HepG2 (cell line): ENCODE data around the gene MSL2. TPM values are rescaled to one million over a fixed set of nuclear protein-coding genes. Genes with fewer than 3 reads are reported as not detected.
A peak's percentile ranks its signal among the peaks of the same experiment; 100 is the strongest.

ENCODE experiments used
- ATF5 ChIP-seq: sonication (generic); formaldehyde crosslinking; IDR thresholded peaks from 2 replicates; pipeline ENCODE4 v1.4.0; 2020; ENCODE audit warnings: mild to moderate bottlenecking, low read depth, missing genetic modification reagents
- FOXA1 ChIP-seq, 2 experiments: fragments of 450-650 bp in 1 of 2; sonication (generic) in 1 of 2; formaldehyde crosslinking in 1 of 2; IDR thresholded peaks; 2 replicates each; pipeline versions ENCODE4 v1.4.0 to v1.6.1; 2016 to 2020; ENCODE audit warnings: missing genetic modification reagents in 1 of 2
- HIVEP1 ChIP-seq: sonication (generic); formaldehyde crosslinking; IDR thresholded peaks from 2 replicates; pipeline ENCODE4 v1.4.0; 2020; ENCODE audit warnings: mild to moderate bottlenecking, missing genetic modification reagents
- MATR3 ChIP-seq: sonication (generic); formaldehyde crosslinking; IDR thresholded peaks from 2 replicates; pipeline ENCODE4 v1.4.0; 2020; ENCODE audit warnings: missing genetic modification reagents
- MLXIP ChIP-seq: sonication (generic); formaldehyde crosslinking; IDR thresholded peaks from 2 replicates; pipeline ENCODE4 v1.9.0; 2021; ENCODE audit warnings: missing genetic modification reagents, borderline replicate concordance
- PRDM10 ChIP-seq: sonication (generic); formaldehyde crosslinking; IDR thresholded peaks from 2 replicates; pipeline ENCODE4 v1.4.0; 2020; ENCODE audit warnings: low read depth, missing genetic modification reagents
- SP1 ChIP-seq, 2 experiments: fragments of 450-650 bp in 1 of 2; sonication (generic) in 1 of 2; formaldehyde crosslinking in 1 of 2; IDR thresholded peaks; 2 replicates each; pipeline versions ENCODE4 v1.4.0 to v1.6.1; 2016 to 2020; ENCODE audit warnings: missing genetic modification reagents in 1 of 2
- ZBTB1 ChIP-seq: sonication (generic); formaldehyde crosslinking; IDR thresholded peaks from 2 replicates; pipeline ENCODE4 v1.4.0; 2020; ENCODE audit warnings: missing genetic modification reagents, borderline replicate concordance
- ZMYM2 ChIP-seq: sonication (generic); formaldehyde crosslinking; IDR thresholded peaks from 2 replicates; pipeline ENCODE4 v1.8.0; 2022; ENCODE audit warnings: mild to moderate bottlenecking, missing genetic modification reagents
- ZNF138 ChIP-seq: sonication (generic); formaldehyde crosslinking; IDR thresholded peaks from 2 replicates; pipeline ENCODE4 v1.5.0; 2020; ENCODE audit warnings: mild to moderate bottlenecking, low read depth, missing genetic modification reagents
- ZNF33A ChIP-seq: sonication (generic); formaldehyde crosslinking; IDR thresholded peaks from 2 replicates; pipeline ENCODE4 v1.5.1; 2020; ENCODE audit warnings: missing genetic modification reagents, mild to moderate bottlenecking, moderate library complexity, borderline replicate concordance
- polyA plus RNA-seq, 8 experiments: library from polyadenylated mRNA; depleted of rRNA in 3 of 8; stranded (reverse) in 7 of 8; unstranded in 1 of 8; fragments of >200 nt; fragmentation: Illumina TruSeq in 4 of 8; extraction: Trizol in 4 of 8; gene quantifications; 2 replicates each; pipeline versions ENCODE4 v1.2.1 to v1.2.3, GENCODE V29; 2011 to 2016; ENCODE audit warnings: low read depth in 4 of 8, missing spikeins in 1 of 8, mixed read lengths in 1 of 8; ENCODE audit not compliant: insufficient read depth in 1 of 8
- total RNA-seq, 5 experiments: library from RNA; depleted of rRNA; stranded (reverse); fragments of >200 nt; fragmentation: Illumina TruSeq; extraction: Trizol; gene quantifications; 2 replicates each; pipeline ENCODE4 v1.2.3, GENCODE V29; 2016; ENCODE audit warnings: low read depth in 1 of 5
- TF ChIP-seq, protein P1 (sequence below): sonication (generic); formaldehyde crosslinking; conservative IDR thresholded peaks from 2 replicates; pipeline ENCODE4 v1.8.0; 2022; ENCODE audit warnings: mild to moderate bottlenecking, moderate library complexity, missing genetic modification reagents
- TF ChIP-seq, protein P2 (sequence below): sonication (generic); formaldehyde crosslinking; IDR thresholded peaks from 2 replicates; pipeline ENCODE4 v1.4.0; 2020; ENCODE audit warnings: mild to moderate bottlenecking, missing genetic modification reagents
- TF ChIP-seq, protein P3 (sequence below): sonication (generic); formaldehyde crosslinking; IDR thresholded peaks from 2 replicates; pipeline ENCODE4 v1.5.0; 2020; ENCODE audit warnings: mild to moderate bottlenecking, missing genetic modification reagents

MSL2 gene
- total and polyA plus RNA-seq, 2 of the 13 experiments (the other 11 are each of a cell fraction or from before 2014, with no cell fraction given): 6.9 to 11.7 TPM

DNA sequence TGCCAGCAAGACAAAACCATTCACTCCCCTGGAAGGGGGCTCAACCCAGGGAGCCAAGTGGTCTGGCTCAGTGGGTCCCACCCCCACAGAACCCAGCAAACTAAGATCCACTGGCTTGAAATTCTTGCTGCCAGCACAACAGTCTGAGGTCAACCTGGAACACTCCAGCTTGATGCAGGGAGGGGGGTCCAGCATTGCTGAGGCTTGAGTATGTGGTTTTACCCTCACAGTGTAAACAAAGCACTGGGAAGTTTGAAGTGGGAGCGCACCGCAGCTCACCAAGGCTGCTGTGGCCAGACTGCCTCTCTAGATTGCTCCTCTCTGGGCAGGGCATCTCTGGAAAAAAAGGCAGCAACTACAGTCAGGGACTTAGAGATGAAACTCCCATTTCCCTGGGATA lies 81.7 kb downstream of the MSL2 start (continued):
- TF ChIP-seq MLXIP (CRISPR knock-in tag) (no peak), ATF5 (no peak), ZNF33A (CRISPR knock-in tag) (no peak), ZNF138 (CRISPR knock-in tag) (no peak), HIVEP1 (CRISPR knock-in tag) (no peak), ZBTB1 (CRISPR knock-in tag) (no peak), ZMYM2 (CRISPR knock-in tag) (no peak), FOXA1 (IDR thresholded peaks at IDR 0.05) (no peak), FOXA1 (CRISPR knock-in tag; IDR thresholded peaks at IDR 0.05) (peak; percentile 76), PRDM10 (CRISPR knock-in tag) (peak; percentile 97), MATR3 (no peak), SP1 (IDR thresholded peaks at IDR 0.05) (no peak), SP1 (CRISPR knock-in tag; IDR thresholded peaks at IDR 0.05) (no peak)
- TF ChIP-seq, protein P1, sequence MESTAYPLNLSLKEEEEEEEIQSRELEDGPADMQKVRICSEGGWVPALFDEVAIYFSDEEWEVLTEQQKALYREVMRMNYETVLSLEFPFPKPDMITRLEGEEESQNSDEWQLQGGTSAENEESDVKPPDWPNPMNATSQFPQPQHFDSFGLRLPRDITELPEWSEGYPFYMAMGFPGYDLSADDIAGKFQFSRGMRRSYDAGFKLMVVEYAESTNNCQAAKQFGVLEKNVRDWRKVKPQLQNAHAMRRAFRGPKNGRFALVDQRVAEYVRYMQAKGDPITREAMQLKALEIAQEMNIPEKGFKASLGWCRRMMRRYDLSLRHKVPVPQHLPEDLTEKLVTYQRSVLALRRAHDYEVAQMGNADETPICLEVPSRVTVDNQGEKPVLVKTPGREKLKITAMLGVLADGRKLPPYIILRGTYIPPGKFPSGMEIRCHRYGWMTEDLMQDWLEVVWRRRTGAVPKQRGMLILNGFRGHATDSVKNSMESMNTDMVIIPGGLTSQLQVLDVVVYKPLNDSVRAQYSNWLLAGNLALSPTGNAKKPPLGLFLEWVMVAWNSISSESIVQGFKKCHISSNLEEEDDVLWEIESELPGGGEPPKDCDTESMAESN (CRISPR knock-in tag): 0 out of 2 replicates have a peak, but pooled peaks have one; percentile 20
- TF ChIP-seq, protein P2, sequence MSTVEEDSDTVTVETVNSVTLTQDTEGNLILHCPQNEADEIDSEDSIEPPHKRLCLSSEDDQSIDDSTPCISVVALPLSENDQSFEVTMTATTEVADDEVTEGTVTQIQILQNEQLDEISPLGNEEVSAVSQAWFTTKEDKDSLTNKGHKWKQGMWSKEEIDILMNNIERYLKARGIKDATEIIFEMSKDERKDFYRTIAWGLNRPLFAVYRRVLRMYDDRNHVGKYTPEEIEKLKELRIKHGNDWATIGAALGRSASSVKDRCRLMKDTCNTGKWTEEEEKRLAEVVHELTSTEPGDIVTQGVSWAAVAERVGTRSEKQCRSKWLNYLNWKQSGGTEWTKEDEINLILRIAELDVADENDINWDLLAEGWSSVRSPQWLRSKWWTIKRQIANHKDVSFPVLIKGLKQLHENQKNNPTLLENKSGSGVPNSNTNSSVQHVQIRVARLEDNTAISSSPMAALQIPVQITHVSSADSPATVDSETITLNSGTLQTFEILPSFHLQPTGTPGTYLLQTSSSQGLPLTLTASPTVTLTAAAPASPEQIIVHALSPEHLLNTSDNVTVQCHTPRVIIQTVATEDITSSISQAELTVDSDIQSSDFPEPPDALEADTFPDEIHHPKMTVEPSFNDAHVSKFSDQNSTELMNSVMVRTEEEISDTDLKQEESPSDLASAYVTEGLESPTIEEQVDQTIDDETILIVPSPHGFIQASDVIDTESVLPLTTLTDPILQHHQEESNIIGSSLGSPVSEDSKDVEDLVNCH (CRISPR knock-in tag): no peak
- TF ChIP-seq, protein P3, sequence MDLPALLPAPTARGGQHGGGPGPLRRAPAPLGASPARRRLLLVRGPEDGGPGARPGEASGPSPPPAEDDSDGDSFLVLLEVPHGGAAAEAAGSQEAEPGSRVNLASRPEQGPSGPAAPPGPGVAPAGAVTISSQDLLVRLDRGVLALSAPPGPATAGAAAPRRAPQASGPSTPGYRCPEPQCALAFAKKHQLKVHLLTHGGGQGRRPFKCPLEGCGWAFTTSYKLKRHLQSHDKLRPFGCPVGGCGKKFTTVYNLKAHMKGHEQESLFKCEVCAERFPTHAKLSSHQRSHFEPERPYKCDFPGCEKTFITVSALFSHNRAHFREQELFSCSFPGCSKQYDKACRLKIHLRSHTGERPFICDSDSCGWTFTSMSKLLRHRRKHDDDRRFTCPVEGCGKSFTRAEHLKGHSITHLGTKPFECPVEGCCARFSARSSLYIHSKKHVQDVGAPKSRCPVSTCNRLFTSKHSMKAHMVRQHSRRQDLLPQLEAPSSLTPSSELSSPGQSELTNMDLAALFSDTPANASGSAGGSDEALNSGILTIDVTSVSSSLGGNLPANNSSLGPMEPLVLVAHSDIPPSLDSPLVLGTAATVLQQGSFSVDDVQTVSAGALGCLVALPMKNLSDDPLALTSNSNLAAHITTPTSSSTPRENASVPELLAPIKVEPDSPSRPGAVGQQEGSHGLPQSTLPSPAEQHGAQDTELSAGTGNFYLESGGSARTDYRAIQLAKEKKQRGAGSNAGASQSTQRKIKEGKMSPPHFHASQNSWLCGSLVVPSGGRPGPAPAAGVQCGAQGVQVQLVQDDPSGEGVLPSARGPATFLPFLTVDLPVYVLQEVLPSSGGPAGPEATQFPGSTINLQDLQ: no peak
